ENCODE results near the gene MOB3B.

- TF ChIP-seq EZH2 (IDR thresholded peaks at IDR 0.05; ENCODE audit: low read length, unreplicated experiment) = no peak
- no peak for TF ChIP-seq CTCF (conservative IDR thresholded peaks at IDR 0.05; ENCODE audit: low read depth, low read length)
These were observed 30.8 kb upstream of the MOB3B start for GRCh38 chr9:27560457-27560856.

All from PC-3 (cell line).